CD4-positive, alpha-beta T cell (primary cell): ENCODE results near the gene CSRNP3. TPM values are rescaled to one million over a fixed set of nuclear protein-coding genes. Genes with fewer than 3 reads are reported as not detected.

ENCODE experiments used
- ATAC-seq: fragments of 200-7000 bp; cut with Tn5 transposase; one replicate; pipeline ENCODE4 v1.10.0; 2022; ENCODE audit warnings: mild to moderate bottlenecking; ENCODE audit not compliant: poor library complexity
- CTCF ChIA-PET: fragments of 350-600 bp; sonication (Branson Sonifier 250); formaldehyde crosslinking; loops from one replicate; lab custom pipeline; 2021; ENCODE audit warnings: antibody characterized with exemption, inconsistent platforms; lab: Charles Lee
- POLR2A ChIA-PET: fragments of 350-600 bp; sonication (Branson Sonifier 250); formaldehyde crosslinking; loops from one replicate; lab custom pipeline; 2021; ENCODE audit warnings: antibody characterized with exemption, inconsistent platforms; lab: Charles Lee
- DNase-seq, 14 experiments: peaks; one replicate each; pipeline ENCODE4 v3.0.0-alpha.2; 2013 to 2020; ENCODE audit warnings: mixed read lengths in 2 of 14
- H3K27ac ChIP-seq, 2 donors: one replicate each; pipeline versions ENCODE4 v1.5.1 to v1.7.0; 2013; ENCODE audit warnings: low read length in 2 of 2, low read depth in 1 of 2, mild to moderate bottlenecking in 1 of 2
- H3K27me3 ChIP-seq, 2 experiments: 1 replicate in 1 of 2; 2 replicates in 1 of 2; pipeline versions ENCODE4 v1.6.1 to v1.7.0; 2013; ENCODE audit warnings: low read length in 2 of 2, control low read depth in 1 of 2, mild to moderate bottlenecking in 1 of 2, moderate library complexity in 1 of 2; ENCODE audit not compliant: insufficient read depth in 2 of 2, control insufficient read depth in 1 of 2
- H3K36me3 ChIP-seq: one replicate; pipeline ENCODE4 v1.6.1; 2013; ENCODE audit warnings: low read length, control low read depth; ENCODE audit not compliant: insufficient read depth
- H3K4me1 ChIP-seq: one replicate; pipeline ENCODE4 v1.6.1; 2013; ENCODE audit warnings: low read length, control low read depth; ENCODE audit not compliant: insufficient read depth
- H3K4me3 ChIP-seq: one replicate; pipeline ENCODE4 v1.5.1; 2013; ENCODE audit warnings: mild to moderate bottlenecking, low read length, moderate library complexity
- H3K9me3 ChIP-seq, 2 experiments: 1 replicate in 1 of 2; 2 replicates in 1 of 2; pipeline versions ENCODE4 v1.6.1 to v1.7.0; 2013; ENCODE audit warnings: low read length in 2 of 2, mild to moderate bottlenecking in 2 of 2, control low read depth in 1 of 2, moderate library complexity in 1 of 2; ENCODE audit not compliant: control insufficient read depth in 1 of 2, insufficient read depth in 1 of 2
- H3K27ac Mint-ChIP-seq: one replicate; pipeline ENCODE4 v1.8.0; 2020; ENCODE audit warnings: mixed read lengths
- H3K27me3 Mint-ChIP-seq: one replicate; pipeline ENCODE4 v1.8.0; 2021; ENCODE audit warnings: mixed read lengths
- H3K36me3 Mint-ChIP-seq: one replicate; pipeline ENCODE4 v1.8.0; 2021; ENCODE audit warnings: low read depth, mixed read lengths
- H3K4me1 Mint-ChIP-seq: one replicate; pipeline ENCODE4 v1.8.0; 2021; ENCODE audit warnings: low read depth, mixed read lengths
- H3K4me3 Mint-ChIP-seq: one replicate; pipeline ENCODE4 v1.8.0; 2020; ENCODE audit warnings: mild to moderate bottlenecking, mixed read lengths
- H3K9me3 Mint-ChIP-seq: one replicate; pipeline ENCODE4 v1.8.0; 2020; ENCODE audit warnings: mixed read lengths
- CTCF ChIP-seq: fragments of 200-600 bp; IDR thresholded peaks from one replicate; pipeline ENCODE4 v1.8.0; 2022; ENCODE audit warnings: antibody characterized with exemption, mild to moderate bottlenecking
- intact Hi-C, 2 experiments: fragments of 100-400 bp; cut with DNase I in 1 of 2; cut with micrococcal nuclease in 1 of 2; formaldehyde crosslinking; loops; one replicate each; pipeline versions ENCODE4 v1.15.1 to v1.9.0; 2023 to 2025; cut with DNase I, micrococcal nuclease
- total RNA-seq, 174 experiments: library from RNA in 2 of 174; stranded (reverse) in 2 of 174; gene quantifications; one replicate each; pipeline ENCODE4 v1.2.3 and lab custom pipeline; 2021 to 2026

The CSRNP3 gene
- total RNA-seq, 2 experiments from 2014 or later = not detected

- H3K27ac ChIP-seq = no peak overlapping the region
- H3K27me3 ChIP-seq = no peaks in the 10 kb centered on the region
- ChIA-PET CTCF (no interaction called here), POLR2A (no interaction called here)
- H3K4me1 ChIP-seq = no peaks in the 10 kb centered on the region
- no peaks in the 10 kb centered on the region for H3K27me3 Mint-ChIP-seq
- no peak overlapping the region for H3K4me3 Mint-ChIP-seq
- H3K9me3 Mint-ChIP-seq = no peaks in the 10 kb centered on the region
- no peaks in the 10 kb centered on the region for H3K9me3 ChIP-seq
- H3K27ac Mint-ChIP-seq = no peak overlapping the region
- no peaks in the 10 kb centered on the region for H3K36me3 Mint-ChIP-seq
- no peaks in the 10 kb centered on the region for H3K36me3 ChIP-seq
- H3K4me1 Mint-ChIP-seq = no peaks in the 10 kb centered on the region
- no peak for TF ChIP-seq CTCF
- no peak for DNase-seq
- no peak for ATAC-seq
- intact Hi-C loops = no loop called here
- H3K4me3 ChIP-seq = no peak overlapping the region
Measured at GRCh38 chr2:165576409-165577154, 107.1 kb downstream of the CSRNP3 start.

GRCh38 chr2:165582409-165582808 lies 112.9 kb downstream of the CSRNP3 start:
- no peaks in the 10 kb centered on the region for H3K36me3 Mint-ChIP-seq
- intact Hi-C loops = no loop called here

GRCh38 chr2:165582863-165583506 lies 113.5 kb downstream of the CSRNP3 start:
- intact Hi-C loops = no loop called here
- H3K4me3 Mint-ChIP-seq = no peak overlapping the region
- no peaks in the 10 kb centered on the region for H3K9me3 ChIP-seq
- no peak overlapping the region for H3K4me3 ChIP-seq
- no peak for ATAC-seq
- no peaks in the 10 kb centered on the region for H3K36me3 Mint-ChIP-seq
- DNase-seq = no peak
- TF ChIP-seq CTCF = no peak
- no peaks in the 10 kb centered on the region for H3K36me3 ChIP-seq
- H3K27me3 Mint-ChIP-seq = no peaks in the 10 kb centered on the region
- H3K9me3 Mint-ChIP-seq = no peaks in the 10 kb centered on the region
- H3K27ac Mint-ChIP-seq = no peak overlapping the region
- no peaks in the 10 kb centered on the region for H3K27me3 ChIP-seq
- ChIA-PET POLR2A (no interaction called here), CTCF (no interaction called here)
- H3K27ac ChIP-seq = no peak overlapping the region
- H3K4me1 ChIP-seq = no peaks in the 10 kb centered on the region
- no peaks in the 10 kb centered on the region for H3K4me1 Mint-ChIP-seq

More at GRCh38 chr2:165582409-165582808, 112.9 kb downstream of the CSRNP3 start:
- no peak for DNase-seq
- H3K27ac Mint-ChIP-seq = no peak overlapping the region
- POLR2A ChIA-PET = no interaction called here
- ATAC-seq = no peak
- H3K27ac ChIP-seq = no peak overlapping the region
- H3K27me3 ChIP-seq = no peaks in the 10 kb centered on the region
- H3K9me3 Mint-ChIP-seq = no peaks in the 10 kb centered on the region
- no peak for TF ChIP-seq CTCF
- H3K4me1 ChIP-seq = no peaks in the 10 kb centered on the region
- H3K36me3 ChIP-seq = no peaks in the 10 kb centered on the region
- CTCF ChIA-PET = no interaction called here
- no peak overlapping the region for H3K4me3 Mint-ChIP-seq
- H3K4me1 Mint-ChIP-seq = no peaks in the 10 kb centered on the region
- H3K9me3 ChIP-seq = no peaks in the 10 kb centered on the region
- H3K4me3 ChIP-seq = no peak overlapping the region
- no peaks in the 10 kb centered on the region for H3K27me3 Mint-ChIP-seq
